ENCODE data around the gene SH3BP1.

GRCh38 chr22:37633625-37634416 lies 5.6 kb upstream of the SH3BP1 start:
- no peak for TF ChIP-seq GATA2 (IDR thresholded peaks at IDR 0.05; ENCODE audit: low read depth, low read length)
- TF ChIP-seq GATA3 (IDR thresholded peaks at IDR 0.05; ENCODE audit: low read depth, low read length) = no peak
